Trophoblast cell (in vitro differentiated cells and primary cell): ENCODE measurements around the gene LHPP.

Experiments used
- DNase-seq, 2 donors: peaks; one replicate each; pipeline ENCODE4 v3.0.0-alpha.2; 2016
- H2AFZ ChIP-seq: 2 replicates; pipeline ENCODE4 v1.6.1; 2013; ENCODE audit warnings: low read length, moderate library complexity, mild to moderate bottlenecking; ENCODE audit not compliant: insufficient read depth, poor library complexity
- H2AK5ac ChIP-seq: 2 replicates; pipeline ENCODE4 v1.6.1; 2013; ENCODE audit warnings: mild to moderate bottlenecking, low read length
- H2BK120ac ChIP-seq: 2 replicates; pipeline ENCODE4 v1.6.1; 2013; ENCODE audit warnings: low read length, mild to moderate bottlenecking, moderate library complexity; ENCODE audit not compliant: insufficient read depth, poor library complexity
- H2BK12ac ChIP-seq: 2 replicates; pipeline ENCODE4 v1.6.1; 2013; ENCODE audit warnings: mild to moderate bottlenecking, low read length, moderate library complexity
- H2BK5ac ChIP-seq: 2 replicates; pipeline ENCODE4 v1.6.1; 2013; ENCODE audit warnings: low read length, low read depth, moderate library complexity, mild to moderate bottlenecking; ENCODE audit not compliant: poor library complexity
- H3K14ac ChIP-seq: 2 replicates; pipeline ENCODE4 v1.6.1; 2013; ENCODE audit warnings: mild to moderate bottlenecking, low read length
- H3K18ac ChIP-seq: 2 replicates; pipeline ENCODE4 v1.6.1; 2013; ENCODE audit warnings: mild to moderate bottlenecking, low read length
- H3K23ac ChIP-seq: 2 replicates; pipeline ENCODE4 v1.6.1; 2013; ENCODE audit warnings: low read length
- H3K27ac ChIP-seq: 2 replicates; pipeline ENCODE4 v1.5.1; 2013; ENCODE audit warnings: low read depth, mild to moderate bottlenecking, inconsistent platforms, low read length, moderate library complexity
- H3K27me3 ChIP-seq: 2 replicates; pipeline ENCODE4 v1.6.1; 2013; ENCODE audit warnings: inconsistent platforms, mild to moderate bottlenecking, low read length, moderate library complexity; ENCODE audit not compliant: insufficient read depth
- H3K36me3 ChIP-seq, 2 experiments: 1 replicate in 1 of 2; 2 replicates in 1 of 2; pipeline ENCODE4 v1.6.1; 2013; ENCODE audit warnings: low read length in 2 of 2, mild to moderate bottlenecking in 2 of 2, moderate library complexity in 1 of 2; ENCODE audit not compliant: insufficient read depth in 2 of 2, control insufficient read depth in 1 of 2
- H3K4ac ChIP-seq: 2 replicates; pipeline ENCODE4 v1.6.1; 2013; ENCODE audit warnings: low read depth, mild to moderate bottlenecking, low read length, moderate library complexity
- H3K4me1 ChIP-seq, 2 experiments: 1 replicate in 1 of 2; 2 replicates in 1 of 2; pipeline ENCODE4 v1.6.1; 2013; ENCODE audit warnings: low read length in 2 of 2, mild to moderate bottlenecking in 2 of 2, moderate library complexity in 1 of 2; ENCODE audit not compliant: insufficient read depth in 2 of 2, control insufficient read depth in 1 of 2
- H3K4me2 ChIP-seq: 2 replicates; pipeline ENCODE4 v1.6.1; 2013; ENCODE audit warnings: inconsistent platforms, mild to moderate bottlenecking, low read length, moderate library complexity
- H3K4me3 ChIP-seq: 2 replicates; pipeline ENCODE4 v1.5.1; 2013; ENCODE audit warnings: mild to moderate bottlenecking, low read depth, low read length, inconsistent platforms
- H3K79me1 ChIP-seq: one replicate; pipeline ENCODE4 v1.6.1; 2013; ENCODE audit warnings: low read length
- H3K79me2 ChIP-seq: 2 replicates; pipeline ENCODE4 v1.6.1; 2013; ENCODE audit warnings: low read length, mild to moderate bottlenecking; ENCODE audit not compliant: control insufficient read depth, insufficient read depth, poor library complexity
- H3K9ac ChIP-seq: 2 replicates; pipeline ENCODE4 v1.6.1; 2013; ENCODE audit warnings: mild to moderate bottlenecking, low read length
- H3K9me3 ChIP-seq: 2 replicates; pipeline ENCODE4 v1.6.1; 2013; ENCODE audit warnings: low read depth, mild to moderate bottlenecking, control low read depth, inconsistent platforms, low read length; ENCODE audit not compliant: insufficient read depth
- H4K12ac ChIP-seq: 2 replicates; pipeline ENCODE4 v1.6.1; 2013; ENCODE audit warnings: low read depth, mild to moderate bottlenecking, low read length, moderate library complexity
- H4K8ac ChIP-seq: 2 replicates; pipeline ENCODE4 v1.6.1; 2013; ENCODE audit warnings: low read depth, mild to moderate bottlenecking, low read length, moderate library complexity
- H4K91ac ChIP-seq: one replicate; pipeline ENCODE4 v1.6.1; 2013; ENCODE audit warnings: low read depth, mild to moderate bottlenecking, low read length, moderate library complexity
- WGBS: extraction: QIAGEN DNeasy Blood & Tissue Kit; methylation state at CpG from one replicate; pipeline ENCODE4 v1.1.7; 2013; ENCODE audit warnings: missing lambda C conversion rate; ENCODE audit not compliant: insufficient read length, insufficient coverage; ENCODE audit errors: extremely low coverage; 5-methylcytosine and 5-hydroxymethylcytosine counted together

LHPP gene

GRCh38 chr10:124533266-124533665 lies 71.6 kb downstream of the LHPP start:
- Histone ChIP-seq H3K79me2 (peaks cover 4% of the 10 kb centered on the region), H3K4ac (no peak overlapping the region), H3K4me2 (no peak overlapping the region), H3K23ac (no peak overlapping the region), H4K12ac (no peak overlapping the region), H3K27me3 (no peaks in the 10 kb centered on the region), H3K4me3 (no peak overlapping the region), H2BK5ac (no peak overlapping the region), H3K9ac (no peak overlapping the region), H3K14ac (no peak overlapping the region), H4K8ac (no peak overlapping the region), H2AFZ (no peak overlapping the region), H4K91ac (no peak overlapping the region), H2AK5ac (no peak overlapping the region), H3K27ac (no peak overlapping the region), H3K36me3 (peaks cover 0 to 2% of the 10 kb centered on the region in 2 experiments), H3K4me1 (peaks cover 14 to 18% of the 10 kb centered on the region in 2 experiments), H3K18ac (no peak overlapping the region), H3K79me1 (peaks cover 6% of the 10 kb centered on the region), H2BK120ac (no peak overlapping the region), H3K9me3 (no peaks in the 10 kb centered on the region), H2BK12ac (no peak overlapping the region)
- no peak for DNase-seq
- no CpG with 5 or more reads among the region's 13 CpGs for WGBS

GRCh38 chr10:124534231-124534798 lies 72.7 kb downstream of the LHPP start:
- H2AFZ ChIP-seq = no peak overlapping the region
- no peak overlapping the region for H2BK5ac ChIP-seq

GRCh38 chr10:124534826-124535601 lies 73.4 kb downstream of the LHPP start:
- no peak overlapping the region for H4K8ac ChIP-seq
- no peaks in the 10 kb centered on the region for H3K27me3 ChIP-seq

More at GRCh38 chr10:124534231-124534798, 72.7 kb downstream of the LHPP start:
- Histone ChIP-seq H4K12ac (no peak overlapping the region), H3K4me3 (no peak overlapping the region), H3K27me3 (no peaks in the 10 kb centered on the region), H3K4me1 (peaks cover 14 to 18% of the 10 kb centered on the region in 2 experiments), H3K9ac (no peak overlapping the region), H3K18ac (no peak overlapping the region), H3K23ac (no peak overlapping the region), H3K36me3 (peaks cover 0 to 2% of the 10 kb centered on the region in 2 experiments), H2BK120ac (peak overlapping the region; percentile 20), H3K9me3 (no peaks in the 10 kb centered on the region), H2BK12ac (no peak overlapping the region), H3K14ac (peak overlapping the region; percentile 26), H3K27ac (peak overlapping the region; percentile 52), H3K79me1 (peaks cover 6% of the 10 kb centered on the region), H4K91ac (peak overlapping the region; percentile 17), H3K79me2 (peaks cover 4% of the 10 kb centered on the region), H2AK5ac (peak overlapping the region; percentile 13), H3K4ac (no peak overlapping the region), H4K8ac (peak overlapping the region; percentile 11), H3K4me2 (no peak overlapping the region)
- DNase-seq = peak in 1 of 2 donors; percentile 55
- WGBS = no CpG with 5 or more reads among the region's 30 CpGs

GRCh38 chr10:124535731-124536495 lies 74.3 kb downstream of the LHPP start:
- Histone ChIP-seq H3K36me3 (peaks cover 0 to 2% of the 10 kb centered on the region in 2 experiments), H2AK5ac (peak overlapping the region; percentile 24), H3K4me2 (no peak overlapping the region), H4K91ac (peak overlapping the region; percentile 42), H3K23ac (no peak overlapping the region), H3K4me1 (peaks cover 14 to 18% of the 10 kb centered on the region in 2 experiments), H2BK12ac (no peak overlapping the region), H3K14ac (peak overlapping the region; percentile 26), H3K9me3 (no peaks in the 10 kb centered on the region), H3K79me1 (peaks cover 6% of the 10 kb centered on the region), H3K18ac (peak overlapping the region; percentile 21), H2BK5ac (no peak overlapping the region), H4K8ac (peak overlapping the region; percentile 77), H3K9ac (no peak overlapping the region), H3K79me2 (peaks cover 4% of the 10 kb centered on the region), H3K4me3 (no peak overlapping the region), H4K12ac (no peak overlapping the region), H3K27ac (no peak overlapping the region), H2AFZ (peak overlapping the region; percentile 40), H3K27me3 (no peaks in the 10 kb centered on the region), H2BK120ac (no peak overlapping the region), H3K4ac (no peak overlapping the region)
- WGBS = no CpG with 5 or more reads among the region's 18 CpGs
- no peak for DNase-seq

More at GRCh38 chr10:124534826-124535601, 73.4 kb downstream of the LHPP start:
- Histone ChIP-seq H3K79me1 (peaks cover 6% of the 10 kb centered on the region), H3K4me3 (no peak overlapping the region), H4K91ac (no peak overlapping the region), H3K27ac (peak overlapping the region; percentile 52), H2AK5ac (no peak overlapping the region), H3K9ac (no peak overlapping the region), H2BK5ac (no peak overlapping the region), H2BK12ac (no peak overlapping the region), H3K4me1 (peaks cover 14 to 18% of the 10 kb centered on the region in 2 experiments), H3K36me3 (peaks cover 0 to 2% of the 10 kb centered on the region in 2 experiments), H2AFZ (no peak overlapping the region), H3K9me3 (no peaks in the 10 kb centered on the region), H3K23ac (no peak overlapping the region), H3K18ac (no peak overlapping the region), H4K12ac (no peak overlapping the region), H3K4me2 (no peak overlapping the region), H3K79me2 (peaks cover 4% of the 10 kb centered on the region), H3K4ac (no peak overlapping the region), H2BK120ac (no peak overlapping the region), H3K14ac (no peak overlapping the region)
- WGBS = no CpG with 5 or more reads among the region's 17 CpGs
- DNase-seq = peak; percentile 89 to 95
